Ishikawa (cell line): ENCODE data around the gene HYOU1.

Experiments
- CEBPB ChIP-seq: IDR thresholded peaks from 2 replicates; pipeline ENCODE4 v1.6.1; 2012
- CREB1 ChIP-seq: IDR thresholded peaks from 2 replicates; pipeline ENCODE4 v1.6.1; 2012; ENCODE audit warnings: low read depth
- EGR1 ChIP-seq: IDR thresholded peaks from 2 replicates; pipeline ENCODE4 v1.6.1; 2012
- EP300 ChIP-seq: IDR thresholded peaks from 2 replicates; pipeline ENCODE4 v1.6.1; 2012; ENCODE audit warnings: borderline replicate concordance
- FOXM1 ChIP-seq: IDR thresholded peaks from 2 replicates; pipeline ENCODE4 v1.6.1; 2012; ENCODE audit warnings: low read depth, borderline replicate concordance
- NFIC ChIP-seq: IDR thresholded peaks from 2 replicates; pipeline ENCODE4 v1.6.1; 2012
- RAD21 ChIP-seq: IDR thresholded peaks from 2 replicates; pipeline ENCODE4 v1.6.1; 2012; ENCODE audit warnings: low read depth
- TAF1 ChIP-seq: IDR thresholded peaks from 2 replicates; pipeline ENCODE4 v1.6.1; 2012; ENCODE audit warnings: low read depth, mild to moderate bottlenecking
- TCF12 ChIP-seq: IDR thresholded peaks from 2 replicates; pipeline ENCODE4 v1.6.1; 2012; ENCODE audit warnings: low read depth
- TEAD4 ChIP-seq: IDR thresholded peaks from 2 replicates; pipeline ENCODE4 v1.6.1; 2012
- USF1 ChIP-seq: IDR thresholded peaks from 2 replicates; pipeline ENCODE4 v1.6.1; 2012
- YY1 ChIP-seq: IDR thresholded peaks from 2 replicates; pipeline ENCODE4 v1.6.1; 2012; ENCODE audit warnings: low read depth
- ZBTB7A ChIP-seq: IDR thresholded peaks from 2 replicates; pipeline ENCODE4 v1.6.1; 2012; ENCODE audit warnings: low read depth
- TF ChIP-seq, protein P1 (sequence below): IDR thresholded peaks from 2 replicates; pipeline ENCODE4 v1.6.1; 2012; ENCODE audit warnings: low read depth, mild to moderate bottlenecking
- TF ChIP-seq, protein P2 (sequence below): IDR thresholded peaks from 2 replicates; pipeline ENCODE4 v1.6.1; 2012

Gene HYOU1

DNA sequence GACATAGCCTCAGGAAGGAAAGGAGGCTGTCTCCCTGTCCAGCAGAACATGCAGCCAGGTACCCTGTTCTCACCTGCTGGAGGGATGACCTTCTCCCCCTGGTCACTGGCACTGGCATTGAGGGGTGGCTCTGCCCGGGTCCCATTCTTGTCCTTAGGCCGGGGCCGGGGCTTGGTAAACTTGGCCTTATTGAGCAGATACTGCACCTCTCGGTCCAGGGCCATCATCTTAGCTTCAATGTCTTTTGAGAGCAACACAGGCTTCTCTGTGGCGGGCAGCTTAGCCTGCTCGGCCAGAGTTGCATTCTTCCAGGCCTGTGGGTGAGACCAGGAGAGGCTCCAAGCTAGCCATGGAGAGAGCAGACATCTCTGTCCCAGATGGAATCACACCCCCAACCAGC, 10.5 kb downstream of the HYOU1 start:
- TF ChIP-seq TAF1 = no peak
- TF ChIP-seq, protein P1, sequence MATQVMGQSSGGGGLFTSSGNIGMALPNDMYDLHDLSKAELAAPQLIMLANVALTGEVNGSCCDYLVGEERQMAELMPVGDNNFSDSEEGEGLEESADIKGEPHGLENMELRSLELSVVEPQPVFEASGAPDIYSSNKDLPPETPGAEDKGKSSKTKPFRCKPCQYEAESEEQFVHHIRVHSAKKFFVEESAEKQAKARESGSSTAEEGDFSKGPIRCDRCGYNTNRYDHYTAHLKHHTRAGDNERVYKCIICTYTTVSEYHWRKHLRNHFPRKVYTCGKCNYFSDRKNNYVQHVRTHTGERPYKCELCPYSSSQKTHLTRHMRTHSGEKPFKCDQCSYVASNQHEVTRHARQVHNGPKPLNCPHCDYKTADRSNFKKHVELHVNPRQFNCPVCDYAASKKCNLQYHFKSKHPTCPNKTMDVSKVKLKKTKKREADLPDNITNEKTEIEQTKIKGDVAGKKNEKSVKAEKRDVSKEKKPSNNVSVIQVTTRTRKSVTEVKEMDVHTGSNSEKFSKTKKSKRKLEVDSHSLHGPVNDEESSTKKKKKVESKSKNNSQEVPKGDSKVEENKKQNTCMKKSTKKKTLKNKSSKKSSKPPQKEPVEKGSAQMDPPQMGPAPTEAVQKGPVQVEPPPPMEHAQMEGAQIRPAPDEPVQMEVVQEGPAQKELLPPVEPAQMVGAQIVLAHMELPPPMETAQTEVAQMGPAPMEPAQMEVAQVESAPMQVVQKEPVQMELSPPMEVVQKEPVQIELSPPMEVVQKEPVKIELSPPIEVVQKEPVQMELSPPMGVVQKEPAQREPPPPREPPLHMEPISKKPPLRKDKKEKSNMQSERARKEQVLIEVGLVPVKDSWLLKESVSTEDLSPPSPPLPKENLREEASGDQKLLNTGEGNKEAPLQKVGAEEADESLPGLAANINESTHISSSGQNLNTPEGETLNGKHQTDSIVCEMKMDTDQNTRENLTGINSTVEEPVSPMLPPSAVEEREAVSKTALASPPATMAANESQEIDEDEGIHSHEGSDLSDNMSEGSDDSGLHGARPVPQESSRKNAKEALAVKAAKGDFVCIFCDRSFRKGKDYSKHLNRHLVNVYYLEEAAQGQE = no peak

DNA sequence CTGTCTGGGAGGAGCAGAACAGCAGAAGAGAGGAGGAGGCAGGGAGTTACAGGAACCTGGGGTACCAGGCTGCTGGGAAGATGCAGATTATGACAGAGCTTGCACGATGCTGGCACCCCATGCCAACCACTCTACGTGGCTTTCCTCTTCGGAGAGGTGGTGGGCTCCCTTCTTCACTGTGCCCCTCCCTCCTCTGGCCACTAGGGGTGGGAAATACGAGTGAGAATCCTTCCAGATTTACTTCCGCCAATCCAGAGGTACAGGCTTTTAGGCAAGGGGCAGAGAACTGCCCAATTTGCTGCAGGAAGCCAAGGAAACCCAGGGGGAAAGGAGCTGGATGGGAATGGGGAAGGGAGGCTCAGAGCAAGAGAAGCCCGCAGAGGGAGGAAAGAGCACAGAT, 12.3 kb downstream of the HYOU1 start:
- no peak for TF ChIP-seq YY1
- no peak for TF ChIP-seq ZBTB7A
- TF ChIP-seq RAD21 = no peak
- no peak for TF ChIP-seq TAF1
- TF ChIP-seq TEAD4 = no peak
- TF ChIP-seq EGR1 = no peak
- no peak for TF ChIP-seq NFIC

- TF ChIP-seq USF1 (no peak), CREB1 (no peak), YY1 (no peak), CEBPB (no peak), NFIC (no peak), ZBTB7A (no peak), RAD21 (no peak), TEAD4 (no peak), FOXM1 (no peak), EP300 (no peak), TAF1 (no peak), EGR1 (no peak), TCF12 (no peak)
- TF ChIP-seq, protein P2, sequence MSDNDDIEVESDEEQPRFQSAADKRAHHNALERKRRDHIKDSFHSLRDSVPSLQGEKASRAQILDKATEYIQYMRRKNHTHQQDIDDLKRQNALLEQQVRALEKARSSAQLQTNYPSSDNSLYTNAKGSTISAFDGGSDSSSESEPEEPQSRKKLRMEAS = no peak
- TF ChIP-seq, protein P1 = no peak
These were observed 14.1 kb downstream of the HYOU1 start for GRCh38 chr11:119042927-119043326.

- TF ChIP-seq CEBPB = no peak
- TF ChIP-seq, protein P2 = no peak
- TF ChIP-seq FOXM1 = no peak
- no peak for TF ChIP-seq TCF12
- TF ChIP-seq EGR1 = no peak
- no peak for TF ChIP-seq ZBTB7A
- TF ChIP-seq TAF1 = no peak
- no peak for TF ChIP-seq EP300
- TF ChIP-seq NFIC = no peak
These were observed 15.0 kb downstream of the HYOU1 start for GRCh38 chr11:119041821-119042514.

DNA sequence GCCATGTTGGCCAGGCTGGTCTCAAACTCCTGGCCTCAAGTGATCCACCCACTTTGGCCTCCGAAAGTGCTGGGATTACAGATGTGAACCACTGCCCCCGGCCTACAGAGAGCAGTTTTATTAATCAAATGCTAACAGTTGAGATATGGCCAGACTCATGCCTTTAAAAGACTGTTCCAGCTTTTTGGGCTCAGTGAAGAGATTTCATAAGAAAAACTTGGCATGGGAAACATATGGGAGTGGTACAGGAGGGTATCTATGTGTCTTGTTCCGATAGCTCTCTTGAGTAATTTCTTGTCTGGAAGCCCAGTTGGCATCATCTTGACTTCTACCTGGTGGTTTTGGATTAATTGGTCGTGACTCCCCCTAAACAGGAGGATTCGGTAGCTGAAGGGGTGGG, 18.1 kb downstream of the HYOU1 start:
- no peak for TF ChIP-seq ZBTB7A
- no peak for TF ChIP-seq CREB1
- TF ChIP-seq, protein P1 = no peak
- TF ChIP-seq EGR1 = no peak
- no peak for TF ChIP-seq TEAD4
- TF ChIP-seq CEBPB = no peak
- TF ChIP-seq, protein P2 = no peak
- TF ChIP-seq YY1 = no peak
- TF ChIP-seq RAD21 = no peak
- no peak for TF ChIP-seq TAF1
- TF ChIP-seq TCF12 = no peak
- no peak for TF ChIP-seq FOXM1
- TF ChIP-seq EP300 = no peak
